Left lobe of liver (tissue), 2 donors: ENCODE results near the gene B4GALT1. TPM values are rescaled to one million over a fixed set of nuclear protein-coding genes. Genes with fewer than 3 reads are reported as not detected.
"Not testable (repeated sequence)": the region's sequence is repeated elsewhere in the genome, so short reads cannot be mapped to it uniquely, and the experiment has no call there.

Source experiments
- ATAC-seq: fragments of 200-7000 bp; cut with Tn5 transposase; one replicate; pipeline ENCODE4 v1.9.1; 2020; ENCODE audit warnings: mild to moderate bottlenecking, moderate library complexity
- DNase-seq: peaks from one replicate; pipeline ENCODE4 v3.0.0-alpha.2; 2020; ENCODE audit warnings: low spot score
- total RNA-seq: library from RNA; stranded (reverse); gene quantifications from one replicate; pipeline ENCODE4 v1.2.1, GENCODE V29; 2021
- donor health status: DM: no; HTN: no; CAD: no; lungs with moderate emphysema.
- donor health status: DM: no; HTN: yes; CAD: no.

The B4GALT1 gene
- total RNA-seq, 1 donor from 2014 or later: 48.2 TPM

- ATAC-seq (no peak), DNase-seq (no peak)
These were observed 18.3 kb upstream of the B4GALT1 start for GRCh38 chr9:33185406-33185805.

GRCh38 chr9:33184963-33185362 is 17.8 kb upstream of the B4GALT1 start:
- DNase-seq (no peak), ATAC-seq (no peak)

- ATAC-seq (no peak), DNase-seq (no peak)
These were observed 15.4 kb upstream of the B4GALT1 start for GRCh38 chr9:33182519-33182918.

GRCh38 chr9:33180526-33181184 is 13.5 kb upstream of the B4GALT1 start:
- DNase-seq: no peak
- ATAC-seq: no peak

GRCh38 chr9:33178972-33179697 is 12.0 kb upstream of the B4GALT1 start:
- DNase-seq (no peak), ATAC-seq (peak; percentile 93)

GRCh38 chr9:33177639-33178038 is 10.5 kb upstream of the B4GALT1 start:
- DNase-seq (no peak), ATAC-seq (no peak)

- DNase-seq: no peak
- ATAC-seq: no peak
These were observed 9.9 kb upstream of the B4GALT1 start for GRCh38 chr9:33177086-33177485.

GRCh38 chr9:33175649-33176325 is 8.7 kb upstream of the B4GALT1 start:
- DNase-seq (no peak), ATAC-seq (no peak)

GRCh38 chr9:33172256-33173238 is 5.4 kb upstream of the B4GALT1 start:
- DNase-seq: peak; percentile 66

GRCh38 chr9:33170464-33171415 is 3.6 kb upstream of the B4GALT1 start:
- ATAC-seq (peak; percentile 55), DNase-seq (peak; percentile 95)

More at GRCh38 chr9:33172256-33173238, 5.4 kb upstream of the B4GALT1 start:
- peak; percentile 72 for ATAC-seq

- DNase-seq (no peak), ATAC-seq (no peak)
These were observed 1.9 kb upstream of the B4GALT1 start for GRCh38 chr9:33168941-33169544.

GRCh38 chr9:33167972-33168461 is 881 bp upstream of the B4GALT1 start:
- DNase-seq (no peak), ATAC-seq (no peak)

GRCh38 chr9:33166231-33167083 is 679 bp downstream of the B4GALT1 start:
- DNase-seq: no peak
- peak; percentile 25 for ATAC-seq

GRCh38 chr9:33165263-33166151 is 1.6 kb downstream of the B4GALT1 start:
- DNase-seq (peak; percentile 92), ATAC-seq (peak; percentile 52)

- not testable (repeated sequence) for DNase-seq, ATAC-seq
These were observed 2.2 kb downstream of the B4GALT1 start for GRCh38 chr9:33164921-33165262.

- DNase-seq: no peak
- ATAC-seq: no peak
These were observed 2.9 kb downstream of the B4GALT1 start for GRCh38 chr9:33164138-33164809.
